ENCODE measurements around the gene PKP2.

DNA sequence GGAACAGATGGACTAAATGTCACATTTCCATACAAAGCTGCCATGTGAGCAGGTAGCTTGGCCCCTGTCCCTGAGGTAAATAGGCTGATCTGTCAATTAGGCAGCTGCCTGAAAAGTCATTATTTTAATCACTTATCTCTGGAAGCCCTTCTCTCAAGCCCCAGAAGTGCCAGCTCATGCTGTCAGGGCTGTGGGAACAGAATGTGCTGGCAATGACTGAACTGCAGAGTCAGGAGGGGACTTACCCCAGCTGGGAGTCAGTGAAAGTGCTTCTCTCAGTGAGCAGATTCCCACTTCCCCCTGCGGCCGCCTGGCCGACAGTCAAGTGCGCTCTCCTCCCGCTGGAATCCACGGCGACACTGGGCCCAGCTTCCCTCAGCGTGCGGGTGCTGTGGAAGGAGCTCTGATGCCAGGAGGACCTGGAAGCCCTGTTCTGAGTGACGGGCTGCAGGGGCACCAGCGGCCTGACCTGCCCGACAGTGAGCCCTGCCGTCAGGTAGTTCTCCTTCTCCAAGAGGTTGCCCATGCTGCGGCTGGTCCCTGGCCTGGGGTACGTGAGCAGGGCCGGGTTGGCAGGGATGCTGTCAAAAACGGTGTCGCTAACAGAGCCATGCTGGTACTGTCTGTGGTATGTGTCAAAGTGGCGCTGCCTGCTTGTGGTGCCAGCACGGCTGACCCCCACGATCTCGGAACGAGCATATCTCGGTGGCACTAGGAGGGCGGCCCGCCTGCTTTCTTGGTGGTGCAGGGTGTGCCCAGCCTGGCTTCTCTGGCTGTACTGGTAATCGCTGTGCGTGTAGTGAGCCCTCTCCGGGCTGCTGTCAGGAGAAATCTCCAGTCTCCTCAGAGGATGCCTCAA is 18.7 kb downstream of the PKP2 start:
- TF ChIP-seq, protein P1, sequence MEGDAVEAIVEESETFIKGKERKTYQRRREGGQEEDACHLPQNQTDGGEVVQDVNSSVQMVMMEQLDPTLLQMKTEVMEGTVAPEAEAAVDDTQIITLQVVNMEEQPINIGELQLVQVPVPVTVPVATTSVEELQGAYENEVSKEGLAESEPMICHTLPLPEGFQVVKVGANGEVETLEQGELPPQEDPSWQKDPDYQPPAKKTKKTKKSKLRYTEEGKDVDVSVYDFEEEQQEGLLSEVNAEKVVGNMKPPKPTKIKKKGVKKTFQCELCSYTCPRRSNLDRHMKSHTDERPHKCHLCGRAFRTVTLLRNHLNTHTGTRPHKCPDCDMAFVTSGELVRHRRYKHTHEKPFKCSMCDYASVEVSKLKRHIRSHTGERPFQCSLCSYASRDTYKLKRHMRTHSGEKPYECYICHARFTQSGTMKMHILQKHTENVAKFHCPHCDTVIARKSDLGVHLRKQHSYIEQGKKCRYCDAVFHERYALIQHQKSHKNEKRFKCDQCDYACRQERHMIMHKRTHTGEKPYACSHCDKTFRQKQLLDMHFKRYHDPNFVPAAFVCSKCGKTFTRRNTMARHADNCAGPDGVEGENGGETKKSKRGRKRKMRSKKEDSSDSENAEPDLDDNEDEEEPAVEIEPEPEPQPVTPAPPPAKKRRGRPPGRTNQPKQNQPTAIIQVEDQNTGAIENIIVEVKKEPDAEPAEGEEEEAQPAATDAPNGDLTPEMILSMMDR (IDR thresholded peaks at IDR 0.05) = no peak
- TF ChIP-seq POLR2A (IDR thresholded peaks at IDR 0.05) = no peak
